G401.6 (cell line): ENCODE measurements around the gene RASAL1.
"Not testable (repeated sequence)": the region's sequence is repeated elsewhere in the genome, so short reads cannot be mapped to it uniquely, and the experiment has no call there.

Experiments
- FAIRE-seq: peaks from 2 replicates; lab custom pipeline; 2012; peaks lifted over from hg19 to GRCh38; lab: Jason Lieb, UNC

RASAL1 gene

DNA sequence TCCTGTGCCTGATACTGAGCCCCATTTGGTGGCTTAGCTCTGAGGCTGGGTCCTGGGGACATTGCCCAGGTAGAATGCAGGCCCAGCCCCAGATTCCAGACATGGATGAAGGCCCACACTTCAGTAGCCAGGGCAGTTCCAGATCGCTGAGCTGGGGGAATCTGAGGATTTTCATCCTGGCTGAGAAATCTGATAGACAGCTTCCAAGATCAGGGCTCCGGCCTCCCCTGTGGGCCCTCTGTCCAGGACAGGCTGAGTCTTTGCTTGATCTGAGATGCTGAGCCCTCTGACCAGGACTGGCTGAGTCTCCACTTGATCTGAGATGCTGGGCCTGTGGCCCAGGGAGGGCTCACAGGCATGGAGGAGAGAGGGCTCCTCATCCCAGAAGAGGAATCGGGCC lies 3.3 kb upstream of the RASAL1 start:
- no peak for FAIRE-seq

DNA sequence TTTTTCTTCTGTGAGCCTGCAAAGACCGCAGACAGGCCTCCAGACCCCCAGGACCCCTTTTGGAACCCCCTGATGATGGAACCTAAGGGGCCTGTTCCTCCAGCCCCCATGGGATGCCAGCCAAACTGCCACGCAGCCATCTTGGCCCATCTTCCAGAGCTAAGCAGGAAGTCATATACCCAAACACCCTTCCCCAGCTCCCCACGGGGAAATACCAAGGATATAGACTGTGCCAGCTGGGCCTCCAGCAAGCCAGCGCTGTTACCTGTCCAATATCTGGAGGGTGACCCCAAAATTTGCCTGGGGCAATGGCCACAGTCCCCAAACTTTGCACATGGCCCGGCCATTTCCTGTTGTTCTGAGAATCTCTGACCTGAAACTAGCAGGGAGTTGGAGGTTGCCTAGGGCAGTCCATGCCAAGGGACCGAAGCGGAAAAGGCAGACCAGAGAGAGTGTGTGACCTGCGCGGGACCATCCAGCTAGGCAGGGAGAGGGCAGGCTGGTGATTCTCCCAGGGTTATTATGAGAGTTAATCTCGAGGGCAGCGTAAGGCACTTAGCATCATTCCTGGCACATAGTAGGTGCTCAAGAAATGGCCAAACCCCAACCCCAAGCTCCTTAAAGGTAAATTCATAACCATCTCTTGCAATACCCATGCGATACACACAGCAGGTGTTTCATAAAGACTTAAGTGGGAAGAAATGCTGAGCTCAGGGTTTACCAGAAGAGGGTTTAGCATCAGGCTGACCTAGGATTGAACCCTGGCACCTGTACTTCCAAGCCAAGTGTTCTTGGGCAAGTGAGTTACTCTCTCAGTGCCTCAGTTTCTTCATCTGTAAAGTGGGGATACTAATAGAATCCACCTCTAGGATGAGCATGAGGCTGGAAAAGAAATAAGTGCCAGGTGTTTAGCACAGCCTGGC lies 2.6 kb upstream of the RASAL1 start:
- no peak for FAIRE-seq

DNA sequence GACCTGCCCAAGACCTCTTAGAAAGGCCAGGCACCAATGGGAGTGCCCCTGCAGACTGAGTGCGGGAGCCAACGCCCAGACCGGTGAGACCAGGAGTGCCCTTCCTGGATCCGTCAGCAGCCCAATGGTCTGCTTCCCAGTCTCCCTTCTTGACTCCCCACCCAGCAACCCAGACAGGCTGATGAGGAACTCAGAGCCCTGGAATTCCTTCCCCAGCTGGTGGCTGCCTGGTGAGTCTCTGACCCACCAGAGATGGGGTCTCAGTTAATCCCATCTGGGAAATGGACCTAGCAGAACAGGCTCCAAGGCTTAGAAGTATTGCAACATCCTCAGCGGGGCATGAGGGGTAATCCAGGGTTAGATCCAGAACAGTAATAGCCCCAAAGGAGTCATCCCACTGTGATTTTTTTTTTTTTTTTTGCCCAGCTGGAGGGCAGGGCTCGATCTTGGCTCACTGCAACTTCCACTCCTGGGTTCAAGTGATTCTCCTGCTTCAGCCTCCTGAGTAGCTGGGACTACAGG lies 1.5 kb upstream of the RASAL1 start:
- no peak for FAIRE-seq

DNA sequence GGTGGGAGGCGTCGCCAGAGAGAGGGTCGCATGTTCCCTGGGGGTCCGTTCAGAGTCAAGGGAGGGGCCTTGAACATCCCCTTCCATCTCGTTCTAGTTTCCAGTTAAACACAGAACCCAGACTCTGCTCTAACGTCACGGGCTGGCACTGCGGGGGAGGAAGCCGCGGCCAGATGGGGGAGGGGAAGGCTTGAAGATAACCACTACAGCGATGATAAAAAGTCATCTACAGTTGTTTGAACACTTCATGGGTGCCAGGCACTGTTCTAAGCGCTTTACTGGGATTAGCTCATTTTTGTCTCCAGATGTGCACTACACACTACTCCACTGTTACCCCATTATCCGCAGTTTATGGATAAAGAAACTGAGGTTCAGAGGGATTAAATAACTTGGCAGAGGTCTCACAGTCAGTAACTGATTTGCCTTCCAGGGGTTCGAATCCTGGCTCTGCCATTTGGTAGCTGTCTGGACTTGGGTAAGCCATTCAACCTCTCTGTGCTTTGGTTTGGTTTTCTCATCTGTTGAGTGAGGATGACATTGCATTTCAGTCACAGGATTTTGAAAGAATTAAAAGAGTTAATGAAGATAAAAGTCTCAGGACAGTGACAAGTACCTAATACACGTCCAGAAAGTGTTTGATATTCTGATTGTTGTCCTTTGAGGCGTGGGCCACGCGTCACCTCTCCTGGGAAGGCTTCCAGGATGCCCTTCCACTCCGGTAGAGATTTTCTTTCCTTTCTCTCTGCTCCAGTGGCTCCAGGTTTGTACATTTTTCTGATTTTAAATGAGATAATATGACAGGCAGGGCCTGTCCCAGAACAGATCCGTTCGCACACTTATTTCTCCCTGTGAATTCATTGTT lies 798 bp upstream of the RASAL1 start:
- no peak for FAIRE-seq

DNA sequence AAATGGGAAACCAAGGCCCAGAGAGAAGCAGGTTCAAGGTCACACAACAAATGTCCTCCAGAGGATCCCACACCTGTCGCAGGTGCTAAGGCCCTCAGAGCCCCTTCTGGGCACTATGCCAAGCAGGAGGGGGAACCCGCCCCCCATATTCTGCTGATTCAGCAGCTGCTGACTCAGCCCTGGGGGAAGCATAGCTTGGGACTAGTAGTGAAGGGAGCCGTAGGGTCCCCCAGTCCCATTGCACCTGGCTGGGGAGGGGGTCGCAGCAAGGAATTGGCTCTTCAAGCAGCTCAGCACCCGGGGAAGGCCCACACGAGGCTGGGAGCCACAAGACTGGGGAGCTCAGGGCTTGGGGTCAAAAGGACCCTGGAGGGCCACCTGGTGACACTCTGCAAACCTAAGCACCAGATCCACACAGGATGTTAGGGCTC lies 1.0 kb downstream of the RASAL1 start:
- no peak for FAIRE-seq

DNA sequence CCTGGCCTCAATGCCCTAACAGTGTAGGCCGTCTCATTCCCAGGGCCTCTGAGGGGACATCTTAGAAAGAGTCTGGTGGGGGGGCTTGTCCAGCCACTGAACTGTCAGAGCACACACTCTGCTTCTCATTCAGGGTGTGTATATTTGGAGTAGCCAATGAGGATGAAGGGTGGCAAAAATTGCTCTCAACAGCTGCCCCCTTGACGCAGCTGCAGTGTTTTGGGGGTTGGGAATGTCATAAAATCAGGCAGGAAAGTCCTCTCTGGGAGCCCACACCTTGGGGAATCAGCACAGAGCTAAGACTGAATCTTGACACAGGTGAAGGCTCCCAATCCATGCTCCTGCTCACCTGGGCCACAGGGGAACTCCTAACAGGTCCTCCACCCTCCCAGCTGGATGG lies 1.5 kb downstream of the RASAL1 start:
- no peak for FAIRE-seq

DNA sequence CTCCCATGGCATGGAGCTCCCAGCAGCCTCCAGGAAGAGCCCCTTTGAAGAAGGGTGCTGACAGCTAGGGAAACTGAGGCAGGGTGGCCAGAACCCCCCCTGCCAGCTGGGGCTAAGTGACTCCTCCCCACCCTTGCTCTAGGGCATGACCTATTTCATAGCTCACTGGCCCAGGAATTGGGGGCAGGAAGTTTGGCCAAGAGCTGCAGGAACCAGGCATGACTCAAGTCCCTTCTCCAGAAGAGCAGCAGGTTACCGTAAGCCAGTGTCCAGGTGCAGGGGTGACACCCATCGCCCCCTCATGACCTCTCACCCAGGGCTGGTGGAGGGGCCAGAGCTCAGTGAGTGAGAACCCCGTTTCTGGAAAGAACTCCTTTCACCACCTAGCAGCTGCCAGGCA lies 1.9 kb downstream of the RASAL1 start:
- FAIRE-seq = no peak

DNA sequence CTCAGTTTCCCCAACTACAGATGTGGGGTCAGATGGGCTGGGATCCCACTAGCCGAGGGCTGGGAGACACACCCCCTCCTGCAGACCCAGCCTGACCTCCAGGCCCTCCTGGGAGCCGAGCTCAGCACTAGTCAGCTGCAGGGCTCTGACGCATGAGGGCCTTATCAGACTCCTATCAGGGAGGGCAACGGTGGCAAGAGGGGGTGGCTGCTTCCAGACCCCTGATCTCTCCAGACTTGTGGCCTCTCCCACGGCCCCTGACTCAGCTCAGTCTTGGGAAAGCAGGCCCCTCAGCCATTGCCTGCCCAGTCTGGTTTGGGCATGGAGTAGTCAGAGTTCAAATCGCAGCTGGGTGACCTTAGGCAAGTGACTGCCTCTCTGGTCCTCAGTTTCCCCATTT lies 2.5 kb downstream of the RASAL1 start:
- no peak for FAIRE-seq

DNA sequence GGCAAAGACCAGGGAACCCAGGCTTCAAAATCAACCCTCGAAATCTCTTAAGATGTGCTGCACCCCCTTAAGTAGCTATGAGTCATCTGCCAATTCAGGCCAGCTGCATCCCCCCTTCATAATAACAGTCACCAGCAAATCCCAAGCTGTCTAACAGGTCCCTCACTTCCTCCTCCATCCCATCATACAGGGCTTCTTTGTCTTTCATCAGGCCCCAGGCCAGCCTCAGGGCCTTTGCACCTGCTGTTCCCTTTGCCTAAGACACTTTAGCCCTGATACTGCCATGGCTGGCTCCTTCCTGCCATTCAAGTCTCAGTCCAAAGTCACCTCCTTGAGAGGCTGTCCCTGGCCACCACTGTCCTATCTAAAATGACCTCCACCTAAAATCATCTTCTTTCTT lies 4.0 kb downstream of the RASAL1 start:
- no peak for FAIRE-seq

DNA sequence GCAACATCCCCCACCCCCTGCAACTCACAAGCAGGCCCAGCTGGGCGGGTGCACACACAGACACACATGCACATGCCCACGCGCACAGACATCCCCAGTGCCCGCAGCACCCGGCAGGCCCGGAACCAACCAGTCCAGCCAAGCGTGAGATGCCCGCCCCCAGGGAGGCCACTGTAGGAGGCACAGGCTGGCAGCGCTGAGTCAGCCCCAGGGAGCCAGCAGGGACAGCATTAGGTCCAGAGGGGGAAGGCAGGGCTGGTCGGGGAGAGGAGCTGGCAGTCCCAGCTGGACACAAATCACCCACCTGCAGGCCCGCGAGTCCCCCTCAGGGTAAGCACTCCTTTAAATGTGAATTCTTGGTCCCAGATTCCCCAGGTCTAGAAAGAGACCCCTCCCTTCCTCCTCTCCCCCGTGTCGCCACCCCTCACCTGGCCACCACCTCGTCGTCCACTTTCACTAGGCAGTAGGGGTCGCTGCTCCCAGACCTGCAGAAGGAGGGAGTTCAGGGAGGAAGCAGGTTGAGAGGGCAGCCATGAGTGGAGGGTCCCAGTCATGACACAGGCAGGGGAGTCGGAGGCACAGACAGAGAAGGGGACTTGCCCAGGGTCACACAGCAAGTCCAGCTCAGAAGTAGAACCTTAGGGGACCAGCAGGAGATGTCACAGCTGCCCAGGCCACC lies 5.0 kb downstream of the RASAL1 start:
- no peak for FAIRE-seq

DNA sequence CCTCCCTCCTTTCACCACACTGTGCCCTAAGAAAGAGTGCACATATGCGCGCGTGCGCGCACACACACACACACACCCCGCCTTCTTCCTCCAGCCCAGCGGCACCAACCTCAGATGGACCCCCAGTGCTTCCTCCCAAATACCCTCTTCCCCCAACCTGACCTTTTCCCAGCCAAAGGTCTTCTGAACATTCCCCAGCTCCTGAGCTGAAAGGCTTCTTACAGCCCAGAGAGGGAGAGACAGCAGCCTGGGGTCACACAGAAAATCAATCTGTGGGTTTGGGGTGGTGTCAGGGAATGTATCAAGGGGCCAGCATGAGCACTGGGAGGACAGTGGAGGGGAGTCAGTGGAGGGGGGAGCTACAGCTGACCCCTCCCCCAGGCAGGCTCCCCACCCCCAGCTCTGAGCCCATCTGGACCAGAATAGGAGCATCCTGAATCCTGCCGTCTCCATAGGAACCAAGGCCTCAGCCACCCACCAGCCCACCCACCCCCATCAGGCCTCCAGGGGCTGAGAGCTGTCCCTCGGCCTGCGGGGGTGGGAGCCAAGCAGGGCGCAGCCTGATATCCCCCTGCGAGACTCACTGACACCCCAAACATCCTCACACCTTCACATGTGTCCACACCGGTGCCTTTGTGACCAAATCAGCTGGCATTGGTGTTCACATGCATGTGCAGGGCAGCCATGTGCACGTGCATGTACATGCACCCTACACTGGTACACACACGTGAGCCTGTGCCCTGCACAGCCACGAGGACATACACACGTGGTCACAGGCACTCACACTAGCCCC lies 5.7 kb downstream of the RASAL1 start:
- FAIRE-seq = no peak

DNA sequence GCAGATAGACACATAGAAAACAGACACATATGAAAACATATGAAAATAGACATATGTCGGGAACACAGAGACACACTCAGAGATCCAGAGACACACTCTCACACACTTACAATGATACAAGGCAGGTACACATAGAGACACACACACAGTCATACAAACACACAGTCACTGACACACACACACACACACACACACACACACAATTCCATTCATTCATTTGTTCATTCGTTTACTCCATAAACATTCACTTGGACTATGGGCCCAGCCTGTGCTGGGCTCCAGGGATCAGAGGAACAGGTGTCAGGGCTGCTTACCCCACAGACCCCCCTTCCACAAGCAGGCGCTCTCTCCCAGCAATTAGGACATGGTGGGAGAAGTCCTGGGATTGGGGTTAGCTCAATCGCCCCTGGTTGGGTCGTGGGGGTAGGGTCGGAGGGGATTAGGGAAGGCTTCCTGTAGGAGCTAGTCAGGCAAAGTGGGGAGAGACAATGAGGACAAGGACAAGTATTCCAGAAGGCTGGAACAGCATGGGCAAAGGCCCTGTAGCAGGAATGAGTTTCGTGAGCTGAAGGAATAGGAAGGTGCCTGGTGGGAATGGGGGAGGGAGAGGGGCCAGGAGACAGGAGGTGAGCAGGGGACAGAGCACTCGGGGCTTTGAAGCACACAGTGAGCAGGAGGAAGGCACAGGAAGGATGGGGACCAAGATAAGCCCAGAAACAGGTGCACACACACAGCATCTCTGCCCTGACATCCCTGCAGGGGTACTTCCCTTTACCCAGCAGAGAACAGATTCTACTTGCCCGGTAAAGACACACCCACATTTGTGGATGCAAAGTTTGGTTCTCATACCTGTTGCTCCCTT lies 6.5 kb downstream of the RASAL1 start:
- no peak for FAIRE-seq

DNA sequence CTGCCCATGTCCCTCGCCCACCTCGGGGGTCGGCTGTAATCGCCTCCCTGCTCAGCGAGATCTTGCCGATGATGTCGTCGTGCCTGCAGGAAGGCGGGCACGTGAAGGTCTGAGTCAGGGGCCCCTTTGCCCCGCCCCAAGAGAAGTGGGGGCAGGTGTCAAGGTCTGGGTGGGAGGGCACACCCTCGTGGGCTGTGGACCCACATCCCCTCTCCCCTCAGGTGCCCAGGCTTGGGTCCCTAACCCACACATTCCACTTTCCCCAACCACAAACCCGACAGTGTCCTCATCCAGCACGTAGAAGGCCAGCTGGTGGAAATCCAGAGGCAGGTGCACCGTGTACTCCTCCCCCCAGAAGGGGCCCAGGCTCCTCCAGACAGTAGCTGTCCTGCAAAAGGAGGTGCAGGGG lies 7.8 kb downstream of the RASAL1 start:
- no peak for FAIRE-seq

DNA sequence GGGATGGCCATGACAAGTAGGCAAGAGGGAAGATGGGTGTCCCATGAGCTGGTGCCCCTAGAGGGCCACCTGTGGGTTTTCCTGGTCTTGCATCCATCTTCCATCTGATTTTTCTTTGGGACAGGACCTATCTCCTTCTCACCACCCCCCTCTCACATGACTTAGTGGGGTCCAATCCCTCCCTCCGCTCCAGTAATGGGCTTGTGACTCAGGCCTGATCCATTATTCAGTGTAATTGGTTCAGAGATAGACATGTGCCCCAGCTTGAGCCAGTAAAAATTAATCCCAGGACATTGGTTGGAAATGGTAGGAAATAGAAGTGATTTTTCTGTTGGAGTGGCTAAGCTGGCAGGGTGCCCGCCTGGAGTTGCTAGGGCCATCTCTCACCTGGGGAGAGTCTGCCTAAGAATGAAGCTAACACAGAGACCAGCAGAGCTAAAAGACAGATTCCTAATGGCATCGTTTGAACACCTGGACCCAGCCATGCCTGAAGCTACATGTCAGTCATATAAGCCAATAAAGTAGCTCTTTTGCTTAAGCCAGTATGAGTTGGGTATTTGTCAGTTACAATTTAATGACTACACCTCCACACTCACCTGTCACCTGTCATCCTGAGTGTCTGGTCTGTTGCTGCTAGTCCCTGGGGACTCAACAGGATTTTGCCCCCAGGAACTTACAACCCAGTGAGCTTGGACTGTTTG lies 14.7 kb downstream of the RASAL1 start:
- FAIRE-seq = no peak

DNA sequence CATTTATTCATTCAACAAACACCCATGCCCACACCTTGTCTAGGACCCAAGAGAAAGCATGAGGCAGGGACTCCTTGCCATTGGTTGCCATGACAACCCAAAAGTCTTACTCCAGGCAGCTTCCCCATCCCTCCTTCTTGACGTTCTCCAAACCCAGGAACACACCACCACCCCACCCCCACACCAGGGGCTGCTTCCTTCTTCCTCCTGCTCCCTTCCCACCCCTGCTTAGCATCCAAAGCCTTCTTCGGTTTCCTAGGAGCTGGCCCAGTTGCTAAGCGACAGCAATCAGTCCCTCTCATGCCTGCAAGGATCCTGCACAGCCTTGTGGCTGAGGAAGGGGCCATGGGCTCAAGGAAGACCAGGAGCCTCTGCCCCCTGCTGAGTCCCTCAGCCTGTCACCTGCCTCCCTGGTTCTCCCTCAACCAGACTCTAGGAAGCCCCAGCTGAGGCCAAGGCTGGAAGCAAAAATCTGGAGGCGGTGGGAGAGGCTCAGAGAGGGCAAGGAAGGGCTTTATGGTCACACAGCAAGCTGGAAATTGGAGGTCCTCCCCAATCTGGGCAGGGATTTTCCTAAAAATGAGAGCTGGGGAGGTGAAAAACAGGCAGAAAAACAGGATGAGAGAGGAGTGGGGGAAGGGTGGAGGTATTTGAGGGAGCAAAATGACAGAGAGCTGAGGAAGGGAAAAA lies 15.4 kb downstream of the RASAL1 start:
- FAIRE-seq = no peak

DNA sequence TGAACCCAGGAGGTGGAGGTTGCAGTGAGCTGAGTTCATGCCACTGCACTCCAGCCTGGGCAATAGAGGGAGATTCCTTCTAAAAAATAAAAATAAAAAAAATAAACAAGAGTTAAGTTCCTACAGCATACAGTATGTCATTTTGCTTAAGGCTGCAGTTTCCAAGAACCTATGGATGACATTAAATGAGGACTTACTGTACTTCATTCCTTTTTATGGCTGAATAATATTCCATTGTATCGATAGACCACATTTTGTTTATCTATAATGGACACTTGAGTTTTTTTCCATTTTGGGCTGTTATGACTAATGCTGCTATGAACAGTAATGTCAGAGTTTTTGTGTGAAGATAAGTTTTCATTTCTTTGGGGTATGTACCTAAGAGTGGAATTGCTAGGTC lies 17.4 kb downstream of the RASAL1 start:
- no peak for FAIRE-seq

DNA sequence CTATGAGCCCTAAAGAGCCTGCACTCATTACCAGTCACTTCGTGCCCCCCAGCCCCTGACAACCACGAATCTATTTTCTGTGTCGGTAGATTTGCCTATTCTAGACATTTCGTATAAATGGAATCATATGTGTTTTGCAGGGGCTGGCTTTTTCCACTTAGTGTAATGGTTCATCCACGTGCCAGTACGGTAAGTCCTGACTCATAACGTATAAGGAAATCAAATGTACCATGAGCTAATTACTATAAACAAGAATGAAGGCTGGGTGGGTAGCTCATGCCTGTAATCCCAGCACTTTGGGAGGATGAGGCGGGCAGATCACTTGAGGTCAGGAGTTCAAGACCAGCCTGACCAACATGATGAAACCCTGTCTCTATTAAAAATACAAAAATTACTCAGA lies 17.9 kb downstream of the RASAL1 start:
- FAIRE-seq = not testable (repeated sequence)

DNA sequence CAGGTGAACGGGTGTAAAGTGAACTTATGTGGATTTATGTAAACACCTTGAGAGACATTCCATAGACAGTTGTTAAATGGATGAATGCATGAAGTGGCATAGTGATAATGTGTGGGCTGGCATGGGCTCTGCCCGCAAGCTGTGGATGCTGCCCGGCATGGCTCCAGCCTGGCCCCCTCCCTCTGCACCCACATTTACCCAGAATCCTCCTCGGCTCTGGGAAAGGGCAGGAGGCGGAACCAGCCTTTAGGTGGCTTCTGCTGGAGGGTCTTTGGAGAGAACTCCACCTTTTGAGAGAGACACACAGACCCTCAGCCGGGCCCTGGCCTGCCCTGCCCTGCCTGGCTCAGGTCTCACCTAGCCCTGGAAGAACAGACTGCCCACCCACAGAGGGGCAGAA lies 18.7 kb downstream of the RASAL1 start:
- no peak for FAIRE-seq

DNA sequence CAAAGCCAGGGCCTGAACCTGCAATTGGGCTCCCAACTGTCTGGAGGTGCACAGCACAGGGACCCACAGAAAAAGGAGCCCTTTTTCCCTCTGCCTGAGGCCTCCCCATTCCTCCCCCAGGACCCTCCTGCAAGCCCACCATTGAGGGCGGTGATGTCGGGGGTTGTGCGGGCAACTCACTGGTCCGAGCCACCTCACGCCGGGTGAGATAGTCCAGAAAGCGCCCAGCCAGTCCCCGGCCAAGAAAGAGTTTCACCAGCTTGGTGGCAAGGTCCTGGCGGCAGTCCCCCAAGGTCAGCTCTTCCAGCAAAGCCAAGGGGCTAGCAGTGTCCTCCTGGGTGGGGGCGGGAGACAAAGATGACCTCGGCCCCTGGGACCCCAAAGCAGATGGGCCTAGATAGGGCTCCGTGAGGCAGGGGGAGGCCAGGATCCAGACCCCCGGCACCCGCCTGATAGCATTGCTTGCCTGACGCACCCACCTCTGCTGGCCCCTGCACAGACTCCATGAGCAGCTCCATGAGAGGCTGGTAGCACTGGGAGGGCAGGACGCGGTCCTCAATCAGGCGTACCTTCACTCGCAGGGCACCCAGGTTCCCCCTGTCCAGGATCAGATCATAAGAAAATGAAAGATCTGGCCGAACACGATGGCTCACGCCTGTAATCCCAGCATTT lies 20.0 kb downstream of the RASAL1 start:
- FAIRE-seq = no peak
